IMR-90 (cell line): Measurements from ENCODE around the gene DAB1. TPM values are rescaled to one million over a fixed set of nuclear protein-coding genes. Genes with fewer than 3 reads are reported as not detected.

ENCODE experiments used
- ATAC-seq: fragments of 200-7000 bp; cut with Tn5 transposase; 2 replicates; pipeline ENCODE4 v1.9.1; 2020; ENCODE audit warnings: low read depth, mild to moderate bottlenecking, moderate library complexity
- BruUV-seq: library from RNA; stranded (reverse); fragments of 400-500 nt; replicated peaks from 2 replicates; lab custom pipeline; 2021; lab: Mats Ljungman, UMichigan
- CTCF ChIA-PET: fragments of 300-600 bp; formaldehyde crosslinking; extraction: SDS; loops from one replicate; lab custom pipeline; 2021; ENCODE audit warnings: antibody characterized with exemption; lab: Yijun Ruan, JAX
- POLR2A ChIA-PET: fragments of 300-600 bp; sonication (Branson Sonifier 250); formaldehyde crosslinking; loops from one replicate; lab custom pipeline; 2022; ENCODE audit warnings: antibody characterized with exemption; ENCODE audit not compliant: unreplicated experiment; lab: Charles Lee
- DNase-seq: peaks from one replicate; pipeline ENCODE4 v3.0.0; 2013
- H2AFZ ChIP-seq: replicated peaks from 2 replicates; pipeline ENCODE3; 2013; ENCODE audit warnings: low read length, mild to moderate bottlenecking; ENCODE audit not compliant: poor library complexity
- H2AK5ac ChIP-seq: 2 replicates; pipeline ENCODE4 v1.6.1; 2013; ENCODE audit warnings: low read depth, low read length, inconsistent platforms
- H2AK9ac ChIP-seq: replicated peaks from 2 replicates; pipeline ENCODE3; 2013; ENCODE audit warnings: mild to moderate bottlenecking, low read depth, low read length, moderate library complexity; ENCODE audit not compliant: poor library complexity
- H2BK120ac ChIP-seq: 2 replicates; pipeline ENCODE4 v1.6.1; 2013; ENCODE audit warnings: low read depth, low read length, inconsistent platforms
- H2BK15ac ChIP-seq: 3 replicates; pipeline ENCODE4 v1.6.1; 2013; ENCODE audit warnings: low read depth, low read length, inconsistent platforms
- H2BK20ac ChIP-seq: 2 replicates; pipeline ENCODE4 v1.6.1; 2013; ENCODE audit warnings: low read depth, mild to moderate bottlenecking, inconsistent platforms, low read length, moderate library complexity
- H2BK5ac ChIP-seq: 2 replicates; pipeline ENCODE4 v1.6.1; 2013; ENCODE audit warnings: mild to moderate bottlenecking, low read depth, low read length, inconsistent platforms; ENCODE audit not compliant: poor library complexity, severe bottlenecking
- H3K14ac ChIP-seq: replicated peaks from 2 replicates; pipeline ENCODE4 v1.6.1; 2013; ENCODE audit warnings: low read depth, low read length, inconsistent platforms
- H3K18ac ChIP-seq: 2 replicates; pipeline ENCODE4 v1.6.1; 2013; ENCODE audit warnings: low read depth, low read length, control low read depth
- H3K23ac ChIP-seq: 2 replicates; pipeline ENCODE4 v1.6.1; 2013; ENCODE audit warnings: low read depth, low read length, inconsistent platforms
- H3K27ac ChIP-seq: 2 replicates; pipeline ENCODE4 v1.5.1; 2013; ENCODE audit warnings: mild to moderate bottlenecking, control low read depth, low read length; ENCODE audit not compliant: insufficient read depth
- H3K27me3 ChIP-seq: 2 replicates; pipeline ENCODE4 v1.6.1; 2013; ENCODE audit warnings: low read length; ENCODE audit not compliant: control insufficient read depth, insufficient read depth
- H3K36me3 ChIP-seq: 2 replicates; pipeline ENCODE4 v1.6.1; 2013; ENCODE audit warnings: low read length, mixed read lengths; ENCODE audit not compliant: control insufficient read depth, insufficient read depth
- H3K4ac ChIP-seq: 2 replicates; pipeline ENCODE4 v1.6.1; 2013; ENCODE audit warnings: low read depth, low read length, inconsistent platforms
- H3K4me1 ChIP-seq: 2 replicates; pipeline ENCODE4 v1.6.1; 2013; ENCODE audit warnings: low read length, mixed read lengths; ENCODE audit not compliant: control insufficient read depth, insufficient read depth
- H3K4me2 ChIP-seq: 2 replicates; pipeline ENCODE4 v1.6.1; 2013; ENCODE audit warnings: low read depth, mild to moderate bottlenecking, control low read depth, low read length, moderate library complexity
- H3K4me3 ChIP-seq: 2 replicates; pipeline ENCODE4 v1.5.1; 2013; ENCODE audit warnings: low read depth, mild to moderate bottlenecking, control low read depth, low read length, moderate library complexity; ENCODE audit not compliant: insufficient read depth
- H3K56ac ChIP-seq: 2 replicates; pipeline ENCODE4 v1.6.1; 2013; ENCODE audit warnings: low read length, inconsistent platforms; ENCODE audit not compliant: insufficient read depth; ENCODE audit errors: extremely low read depth
- H3K79me1 ChIP-seq, 2 experiments: 2 replicates each; pipeline ENCODE4 v1.6.1; 2013; ENCODE audit warnings: low read length in 2 of 2, inconsistent platforms in 1 of 2, low read depth in 1 of 2
- H3K9ac ChIP-seq: 2 replicates; pipeline ENCODE4 v1.6.1; 2013; ENCODE audit warnings: low read depth, low read length, control low read depth
- H3K9me1 ChIP-seq: 2 replicates; pipeline ENCODE4 v1.6.1; 2013; ENCODE audit warnings: low read length, inconsistent platforms; ENCODE audit not compliant: insufficient read depth
- H3K9me3 ChIP-seq: 2 replicates; pipeline ENCODE4 v1.6.1; 2013; ENCODE audit warnings: low read length; ENCODE audit not compliant: control insufficient read depth, insufficient read depth
- H4K20me1 ChIP-seq: 2 replicates; pipeline ENCODE4 v1.6.1; 2013; ENCODE audit warnings: low read length, inconsistent platforms; ENCODE audit not compliant: insufficient read depth
- H4K5ac ChIP-seq: 2 replicates; pipeline ENCODE4 v1.6.1; 2013; ENCODE audit warnings: mild to moderate bottlenecking, low read depth, low read length, control low read depth
- H4K8ac ChIP-seq, 2 experiments: 2 replicates each; pipeline ENCODE4 v1.6.1; 2013; ENCODE audit warnings: low read depth in 2 of 2, low read length in 2 of 2, control low read depth in 1 of 2, inconsistent platforms in 1 of 2
- H4K91ac ChIP-seq: 2 replicates; pipeline ENCODE4 v1.6.1; 2013; ENCODE audit warnings: low read depth, low read length, inconsistent platforms; ENCODE audit not compliant: insufficient read depth
- CHD1 ChIP-seq: IDR thresholded peaks from 2 replicates; pipeline ENCODE4 v1.6.1; 2012; ENCODE audit warnings: low read depth, low read length, improper control_type of control experiment
- CTCF ChIP-seq: conservative IDR thresholded peaks from 2 replicates; pipeline ENCODE4 v1.5.1; 2012; ENCODE audit warnings: mild to moderate bottlenecking, low read depth, low read length, improper control_type of control experiment
- FOS ChIP-seq: fragments of 150-350 bp; IDR thresholded peaks from 2 replicates; pipeline ENCODE4 v1.6.1; 2016; ENCODE audit warnings: low read depth, low read length
- MAZ ChIP-seq: IDR thresholded peaks from 2 replicates; pipeline ENCODE4 v1.6.1; 2012; ENCODE audit warnings: low read depth, mild to moderate bottlenecking, low read length, improper control_type of control experiment, moderate library complexity, borderline replicate concordance
- WGBS, 2 experiments: methylation state at CpG; one replicate each; pipeline versions ENCODE4 v1.1.5 to v1.1.7; 2013; ENCODE audit warnings: missing lambda C conversion rate in 2 of 2; ENCODE audit not compliant: insufficient read length in 1 of 2; ENCODE audit errors: extremely low coverage in 2 of 2; 5-methylcytosine and 5-hydroxymethylcytosine counted together
- dilution Hi-C: fragments of 300-500 bp; cut with HindIII; formaldehyde crosslinking; loops from one replicate; pipeline ENCODE4 v1.14.3; 2018; ENCODE audit warnings: low sequenced_read_pairs; ENCODE audit not compliant: unreplicated experiment
- in situ Hi-C: fragments of 300-500 bp; cut with MboI; formaldehyde crosslinking; loops from 3 replicates; pipeline ENCODE4 v1.14.3; 2019; ENCODE audit warnings: low sequenced_read_pairs, inconsistent platforms, mixed read lengths
- intact Hi-C: fragments of 100-400 bp; cut with micrococcal nuclease; formaldehyde crosslinking; loops from 2 replicates; pipeline ENCODE4 v1.10.0; 2022
- polyA plus RNA-seq, 3 experiments: library from polyadenylated mRNA; depleted of rRNA; stranded (reverse); fragments of >200 nt; gene quantifications; 2 replicates each; pipeline ENCODE4 v1.2.3, GENCODE V29; 2012; ENCODE audit warnings: low replicate concordance in 1 of 3
- total RNA-seq: library from RNA; depleted of rRNA; stranded (reverse); fragments of >200 nt; gene quantifications from 2 replicates; pipeline ENCODE4 v1.2.3, GENCODE V29; 2012

The DAB1 gene
- total and polyA plus RNA-seq, 2 of the 4 experiments (the other 2 are of a cell fraction), result 0.18 to 0.41 TPM

GRCh38 chr1:57309630-57310029 lies 114.2 kb downstream of the DAB1 start:
- no peaks in the 10 kb centered on the region for H3K27me3 ChIP-seq
- no CpG with 5 or more reads among the region's 2 CpGs for WGBS, 2 experiments

More at GRCh38 chr1:57309630-57310029, 114.2 kb downstream of the DAB1 start:
- Histone ChIP-seq H3K4me3 (no peak overlapping the region), H3K9me3 (no peaks in the 10 kb centered on the region), H4K5ac (no peak overlapping the region), H2BK15ac (no peak overlapping the region), H2AFZ (no peak overlapping the region), H3K9me1 (no peaks in the 10 kb centered on the region), H4K91ac (no peak overlapping the region), H3K27ac (no peak overlapping the region), H3K14ac (no peak overlapping the region), H3K23ac (no peak overlapping the region), H2BK120ac (no peak overlapping the region), H2AK9ac (no peak overlapping the region), H2BK5ac (no peak overlapping the region), H2AK5ac (no peak overlapping the region), H3K9ac (no peak overlapping the region), H3K36me3 (no peaks in the 10 kb centered on the region), H3K4me2 (no peak overlapping the region), H3K79me1 (no peaks in the 10 kb centered on the region), H3K4ac (no peak overlapping the region), H4K20me1 (no peaks in the 10 kb centered on the region), H3K4me1 (no peaks in the 10 kb centered on the region), H4K8ac (no peak overlapping the region), H3K56ac (no peak overlapping the region), H2BK20ac (no peak overlapping the region), H3K18ac (no peak overlapping the region)
- no TSS peak for BruUV-seq
- intact Hi-C loops, result no loop called here
- no peak for DNase-seq
- TF ChIP-seq CTCF, result no peak
- no peak for TF ChIP-seq FOS
- TF ChIP-seq CHD1, result no peak
- no peak for TF ChIP-seq MAZ
- no peak for ATAC-seq
- in situ Hi-C loops, result no loop called here
- ChIA-PET POLR2A (no interaction called here), CTCF (no interaction called here)
- dilution Hi-C loops, result no loop called here
